ENCODE results near the gene ANKRD2.
"Not testable (repeated sequence)": the region's sequence is repeated elsewhere in the genome, so short reads cannot be mapped to it uniquely, and the experiment has no call there.

- not testable (repeated sequence) for TF ChIP-seq CTCF (IDR thresholded peaks at IDR 0.05); REST (IDR thresholded peaks at IDR 0.05; ENCODE audit: insufficient read depth in 1 of 2, low read depth in 2 of 2, low read length in 1 of 2); POLR2AphosphoS5 (IDR thresholded peaks at IDR 0.05; ENCODE audit: low read depth, low read length); SIN3A (IDR thresholded peaks at IDR 0.05; ENCODE audit: borderline replicate concordance, insufficient read depth, low read depth, low read length); TCF7L2 (IDR thresholded peaks at IDR 0.05; ENCODE audit: low read depth, low read length)
These were observed 3.9 kb downstream of the ANKRD2 start for GRCh38 chr10:97576487-97576886.

All from Panc1 (cell line).